ENCODE data around the gene PAXIP1. TPM values are rescaled to one million over a fixed set of nuclear protein-coding genes. Genes with fewer than 3 reads are reported as not detected.

Gene PAXIP1
- total RNA-seq, 1 experiment from 2014 or later, result 32.6 TPM

- TF ChIP-seq CTCF (conservative IDR thresholded peaks at IDR 0.05), result no peak
Observed at GRCh38 chr7:155048006-155048405, 45.1 kb upstream of the PAXIP1 start.

More at GRCh38 chr7:155048006-155048405, 45.1 kb upstream of the PAXIP1 start:
- Histone ChIP-seq H3T11ph (ENCODE audit: low read length) (no peak overlapping the region), H3K4me2 (ENCODE audit: insufficient read depth, insufficient read length, low read length) (no peak overlapping the region), H3K56ac (ENCODE audit: insufficient read length, low read depth, low read length) (no peak overlapping the region), H2BK5ac (ENCODE audit: insufficient read length, low read length) (no peak overlapping the region), H3K18ac (ENCODE audit: insufficient read length, low read depth, low read length) (no peak overlapping the region), H2AFZ (ENCODE audit: low read length) (no peak overlapping the region), H2BK12ac (ENCODE audit: insufficient read length, low read depth, low read length) (no peak overlapping the region), H3K4ac (ENCODE audit: low read depth, low read length) (no peak overlapping the region), H3K23ac (ENCODE audit: insufficient read length, low read depth, low read length) (no peak overlapping the region), H3K4me1 (ENCODE audit: insufficient read depth, low read length) (no peaks in the 10 kb centered on the region), H4K5ac (ENCODE audit: insufficient read length, low read depth, low read length) (no peak overlapping the region), H3K79me2 (ENCODE audit: insufficient read depth, low read length) (no peaks in the 10 kb centered on the region), H4K20me1 (ENCODE audit: control insufficient read depth, insufficient read depth, insufficient read length) (no peaks in the 10 kb centered on the region), H3K27me3 (ENCODE audit: insufficient read depth, low read length) (no peaks in the 10 kb centered on the region), H2AK5ac (ENCODE audit: insufficient read length, low read length) (no peak overlapping the region), H3K27ac (ENCODE audit: insufficient read length, low read depth, low read length) (no peak overlapping the region), H4K91ac (ENCODE audit: insufficient read length, low read depth, low read length) (no peak overlapping the region), H4K8ac (replicated peaks; ENCODE audit: insufficient read length, low read depth, low read length) (no peak overlapping the region), H2BK120ac (ENCODE audit: low read depth, low read length, poor library complexity, severe bottlenecking) (no peak overlapping the region), H2BK15ac (ENCODE audit: low read depth, low read length) (no peak overlapping the region), H3K14ac (ENCODE audit: insufficient read depth, low read length) (no peak overlapping the region), H3K9ac (ENCODE audit: extremely low read depth, insufficient read length, low read length) (no peak overlapping the region), H2BK20ac (ENCODE audit: low read depth, low read length, poor library complexity, severe bottlenecking) (no peak overlapping the region), H3K23me2 (ENCODE audit: insufficient read length, low read depth, low read length, poor library complexity, severe bottlenecking) (no peaks in the 10 kb centered on the region), H3K79me1 (ENCODE audit: insufficient read depth, low read depth, low read length, poor library complexity, severe bottlenecking) (no peaks in the 10 kb centered on the region), H3K9me3 (ENCODE audit: control insufficient read depth, low read depth, low read length) (no peaks in the 10 kb centered on the region)
- DNase-seq, result no peak
- no peak overlapping the region; a peak in 1 of 7 replicates for H3K27ac Mint-ChIP-seq
- no peak overlapping the region for H3K4me3 Mint-ChIP-seq
- no peaks in the 10 kb centered on the region for H3K27me3 Mint-ChIP-seq (ENCODE audit: low read depth)
- WGBS (ENCODE audit: extremely low coverage, insufficient read length, low lambda C conversion rate), result no CpG with 5 or more reads among the region's 4 CpGs
- no peaks in the 10 kb centered on the region; a peak in 1 of 5 replicates for H3K9me3 Mint-ChIP-seq
- peaks cover 15 to 18% of the 10 kb centered on the region in 2 experiments for H3K4me1 Mint-ChIP-seq
- no peaks in the 10 kb centered on the region for H3K36me3 Mint-ChIP-seq (ENCODE audit: insufficient read depth in 1 of 3, low read depth in 3 of 3)
